GM23338 (cell line): Measurements from ENCODE around the gene CTU2. TPM values are rescaled to one million over a fixed set of nuclear protein-coding genes. Genes with fewer than 3 reads are reported as not detected.

Experiments used
- ATAC-seq: fragments of 200-7000 bp; cut with Tn5 transposase; 3 replicates; pipeline ENCODE4 v1.9.1; 2020
- DNase-seq: peaks from one replicate; pipeline ENCODE4 v3.0.0-alpha.2; 2015; ENCODE audit warnings: low spot score
- H2AFZ ChIP-seq: fragments of 200-600 bp; sonication (generic); 2 replicates; pipeline ENCODE4 v1.8.0; 2016; ENCODE audit warnings: antibody characterized with exemption, mild to moderate bottlenecking, moderate library complexity
- H3F3A ChIP-seq: fragments of 200-600 bp; sonication (generic); replicated peaks from 2 replicates; pipeline ENCODE4 v1.8.0; 2017; ENCODE audit warnings: antibody characterized with exemption, mixed run types, low read depth
- H3K27ac ChIP-seq: fragments of 200-600 bp; sonication (generic); 2 replicates; pipeline ENCODE4 v1.6.1; 2016; ENCODE audit warnings: low read depth
- H3K27me3 ChIP-seq: fragments of 200-600 bp; sonication (generic); 2 replicates; pipeline ENCODE4 v1.8.0; 2016; ENCODE audit warnings: mild to moderate bottlenecking, mixed run types, moderate library complexity; ENCODE audit not compliant: insufficient read depth
- H3K36me3 ChIP-seq: fragments of 200-600 bp; sonication (generic); 2 replicates; pipeline ENCODE4 v1.8.0; 2016; ENCODE audit warnings: mild to moderate bottlenecking; ENCODE audit not compliant: insufficient read depth
- H3K4me1 ChIP-seq: fragments of 200-600 bp; sonication (generic); 2 replicates; pipeline ENCODE4 v1.8.0; 2016; ENCODE audit warnings: mild to moderate bottlenecking, moderate library complexity; ENCODE audit not compliant: insufficient read depth
- H3K4me2 ChIP-seq: fragments of 200-600 bp; sonication (generic); 2 replicates; pipeline ENCODE4 v1.7.1; 2017; ENCODE audit warnings: mixed run types
- H3K4me3 ChIP-seq: fragments of 200-600 bp; sonication (generic); 2 replicates; pipeline ENCODE4 v1.6.1; 2016; ENCODE audit warnings: mixed run types
- H3K79me2 ChIP-seq: fragments of 200-600 bp; sonication (generic); replicated peaks from 2 replicates; pipeline ENCODE4 v1.8.0; 2017; ENCODE audit warnings: mild to moderate bottlenecking; ENCODE audit not compliant: insufficient read depth
- H3K9me2 ChIP-seq: fragments of 200-600 bp; sonication (generic); 2 replicates; pipeline ENCODE4 v1.8.0; 2017; ENCODE audit not compliant: insufficient read depth
- H4K20me1 ChIP-seq: fragments of 200-600 bp; sonication (generic); replicated peaks from 2 replicates; pipeline ENCODE4 v1.8.0; 2017; ENCODE audit warnings: mild to moderate bottlenecking; ENCODE audit not compliant: insufficient read depth
- H3K27ac Mint-ChIP-seq: 2 replicates; pipeline ENCODE4 v1.8.0; 2020; ENCODE audit warnings: inconsistent platforms, mild to moderate bottlenecking, moderate library complexity, mixed read lengths
- H3K27me3 Mint-ChIP-seq: 3 replicates; pipeline ENCODE4 v1.8.0; 2022; ENCODE audit warnings: low read depth, mild to moderate bottlenecking, moderate library complexity, mixed read lengths, inconsistent platforms; ENCODE audit not compliant: insufficient read depth, poor library complexity
- H3K36me3 Mint-ChIP-seq: 3 replicates; pipeline ENCODE4 v1.8.0; 2021; ENCODE audit warnings: low read depth, mild to moderate bottlenecking, inconsistent platforms, moderate library complexity, mixed read lengths
- H3K4me1 Mint-ChIP-seq: 3 replicates; pipeline ENCODE4 v1.8.0; 2020; ENCODE audit warnings: mild to moderate bottlenecking, inconsistent platforms, mixed read lengths
- H3K4me3 Mint-ChIP-seq: 3 replicates; pipeline ENCODE4 v1.8.0; 2021; ENCODE audit warnings: moderate library complexity, mild to moderate bottlenecking, inconsistent platforms, mixed read lengths
- H3K9me3 Mint-ChIP-seq: 3 replicates; pipeline ENCODE4 v1.8.0; 2020; ENCODE audit warnings: moderate library complexity, mild to moderate bottlenecking, inconsistent platforms, mixed read lengths
- CTCF ChIP-seq, 2 experiments: fragments of 200-600 bp in 1 of 2; sonication (generic) in 1 of 2; conservative IDR thresholded peaks; 2 replicates each; pipeline versions ENCODE4 v1.5.1 to v1.6.1; 2016 to 2017; ENCODE audit warnings: antibody characterized with exemption in 2 of 2, low read depth in 2 of 2, mild to moderate bottlenecking in 2 of 2, moderate library complexity in 1 of 2
- EZH2 ChIP-seq: fragments of 200-600 bp; sonication (generic); IDR thresholded peaks from one replicate; pipeline ENCODE4 v1.8.0; 2017; ENCODE audit warnings: antibody characterized with exemption, mild to moderate bottlenecking, low read depth; ENCODE audit not compliant: unreplicated experiment
- EZH2phosphoT487 ChIP-seq: fragments of 200-600 bp; sonication (generic); IDR thresholded peaks from one replicate; pipeline ENCODE4 v1.8.1; 2018; ENCODE audit warnings: antibody characterized with exemption; ENCODE audit not compliant: unreplicated experiment
- JUNB ChIP-seq: IDR thresholded peaks from one replicate; pipeline ENCODE4 v1.6.1; 2016; ENCODE audit warnings: antibody characterized with exemption; ENCODE audit not compliant: unreplicated experiment
- NANOG ChIP-seq: IDR thresholded peaks from 2 replicates; pipeline ENCODE4 v1.6.1; 2016; ENCODE audit warnings: antibody characterized with exemption, borderline replicate concordance
- POLR2AphosphoS5 ChIP-seq: IDR thresholded peaks from 2 replicates; pipeline ENCODE4 v1.6.1; 2016; ENCODE audit warnings: antibody characterized with exemption, low read depth
- STAT1 ChIP-seq: IDR thresholded peaks from one replicate; pipeline ENCODE4 v1.6.1; 2016; ENCODE audit warnings: antibody characterized with exemption; ENCODE audit not compliant: unreplicated experiment
- ZNF114 ChIP-seq: fragments of 250-450 bp; sonication (Bioruptor Pico); IDR thresholded peaks from 2 replicates; pipeline ENCODE4 v1.5.0; 2020; ENCODE audit warnings: mild to moderate bottlenecking, moderate library complexity
- ZNF331 ChIP-seq: fragments of 250-450 bp; sonication (Bioruptor Pico); IDR thresholded peaks from 2 replicates; pipeline ENCODE4 v1.5.0; 2020; ENCODE audit warnings: low read depth, mild to moderate bottlenecking, moderate library complexity
- polyA plus RNA-seq: library from polyadenylated mRNA; unstranded; fragments of >200 nt; fragmentation: Nextera tagmentation; extraction: Ambion mirVana; gene quantifications from 2 replicates; pipeline ENCODE4 v1.2.1, GENCODE V29; 2016
- total RNA-seq: library from RNA; depleted of rRNA; stranded (reverse); fragments of >200 nt; shearing (Covaris generic); gene quantifications from 2 replicates; pipeline ENCODE4 v1.2.3, GENCODE V29; 2014
- TF ChIP-seq, protein P1 (sequence below): IDR thresholded peaks from 2 replicates; pipeline ENCODE4 v1.6.1; 2016; ENCODE audit warnings: antibody characterized with exemption
- TF ChIP-seq, protein P2 (sequence below): IDR thresholded peaks from one replicate; pipeline ENCODE4 v1.6.1; 2018; ENCODE audit warnings: antibody characterized with exemption; ENCODE audit not compliant: unreplicated experiment

The CTU2 gene
- total and polyA plus RNA-seq, 2 experiments from 2014 or later, result 22.3 to 25.7 TPM

DNA sequence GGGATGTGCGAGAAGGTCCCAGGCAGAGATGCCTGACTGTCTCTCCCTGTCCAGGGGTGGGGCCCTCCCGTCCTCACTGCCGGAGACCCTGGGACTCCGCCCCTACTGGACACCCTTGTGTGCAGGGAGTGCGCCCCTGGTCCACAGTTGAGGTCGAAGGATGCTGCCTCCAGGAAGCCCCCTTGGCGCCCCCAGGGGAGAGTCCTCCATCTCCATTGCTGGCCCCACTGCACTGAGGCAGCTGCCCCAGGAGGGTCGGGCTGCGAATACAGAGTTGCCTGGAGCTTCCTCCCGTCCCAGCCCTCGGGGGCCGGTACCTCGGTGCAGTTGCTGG lies 26.6 kb downstream of the CTU2 start:
- H4K20me1 ChIP-seq, result no peaks in the 10 kb centered on the region
- no peak for ATAC-seq

DNA sequence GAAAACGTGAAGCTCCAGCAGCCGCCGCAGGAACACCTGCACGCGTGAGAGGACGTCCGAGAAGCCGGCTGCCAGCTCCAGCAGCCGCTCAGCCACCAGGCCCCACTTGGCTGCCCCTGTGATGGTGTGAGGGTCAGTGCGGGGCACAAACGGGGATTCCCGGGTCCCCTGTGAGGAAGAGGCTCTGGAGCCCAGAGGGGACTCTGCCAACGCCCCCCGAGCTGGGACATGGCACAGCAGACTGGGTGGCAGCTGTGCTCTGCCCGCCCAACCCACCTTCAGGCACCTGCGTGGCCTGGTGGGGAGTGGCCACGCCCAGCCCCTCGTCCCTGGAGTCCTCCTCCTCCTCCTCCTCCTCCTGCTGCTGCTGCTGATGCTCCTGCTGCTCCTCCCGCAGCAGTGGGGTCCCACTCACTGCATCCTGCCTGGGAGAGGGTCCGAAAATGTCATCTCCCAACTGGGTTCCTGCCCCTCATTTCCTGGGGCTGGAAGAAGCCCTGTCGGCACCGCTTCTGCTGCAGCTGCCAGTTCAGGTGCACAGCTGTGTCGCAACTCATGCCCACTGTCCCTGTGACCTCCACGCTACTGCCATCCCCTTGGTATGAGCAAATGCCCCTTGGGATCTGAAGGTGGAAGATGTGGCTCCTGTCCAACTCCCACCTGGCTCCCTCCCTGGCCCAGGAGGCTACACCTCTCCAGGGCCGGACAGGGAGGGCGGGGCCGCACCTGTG lies 27.5 kb downstream of the CTU2 start:
- Mint-ChIP-seq H3K9me3 (no peaks in the 10 kb centered on the region), H3K27ac (no peak overlapping the region), H3K27me3 (peaks cover 12% of the 10 kb centered on the region), H3K4me3 (no peak overlapping the region), H3K4me1 (no peaks in the 10 kb centered on the region), H3K36me3 (peaks cover 9% of the 10 kb centered on the region; the same call in 1 of the 3 replicates)
- Histone ChIP-seq H3K36me3 (no peaks in the 10 kb centered on the region), H3K27me3 (no peaks in the 10 kb centered on the region), H3K4me3 (no peak overlapping the region), H3K27ac (no peak overlapping the region), H3F3A (no peaks in the 10 kb centered on the region), H3K79me2 (no peaks in the 10 kb centered on the region), H4K20me1 (no peaks in the 10 kb centered on the region), H3K9me2 (no peaks in the 10 kb centered on the region), H3K4me2 (no peak overlapping the region), H2AFZ (no peak overlapping the region), H3K4me1 (no peaks in the 10 kb centered on the region)
- DNase-seq (no peak), ATAC-seq (no peak)
- TF ChIP-seq JUNB (no peak), STAT1 (no peak), ZNF331 (CRISPR knock-in tag) (no peak), POLR2AphosphoS5 (no peak), ZNF114 (no peak), NANOG (no peak)
- TF ChIP-seq, protein P1, sequence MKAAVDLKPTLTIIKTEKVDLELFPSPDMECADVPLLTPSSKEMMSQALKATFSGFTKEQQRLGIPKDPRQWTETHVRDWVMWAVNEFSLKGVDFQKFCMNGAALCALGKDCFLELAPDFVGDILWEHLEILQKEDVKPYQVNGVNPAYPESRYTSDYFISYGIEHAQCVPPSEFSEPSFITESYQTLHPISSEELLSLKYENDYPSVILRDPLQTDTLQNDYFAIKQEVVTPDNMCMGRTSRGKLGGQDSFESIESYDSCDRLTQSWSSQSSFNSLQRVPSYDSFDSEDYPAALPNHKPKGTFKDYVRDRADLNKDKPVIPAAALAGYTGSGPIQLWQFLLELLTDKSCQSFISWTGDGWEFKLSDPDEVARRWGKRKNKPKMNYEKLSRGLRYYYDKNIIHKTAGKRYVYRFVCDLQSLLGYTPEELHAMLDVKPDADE, result no peak
- TF ChIP-seq, protein P2, sequence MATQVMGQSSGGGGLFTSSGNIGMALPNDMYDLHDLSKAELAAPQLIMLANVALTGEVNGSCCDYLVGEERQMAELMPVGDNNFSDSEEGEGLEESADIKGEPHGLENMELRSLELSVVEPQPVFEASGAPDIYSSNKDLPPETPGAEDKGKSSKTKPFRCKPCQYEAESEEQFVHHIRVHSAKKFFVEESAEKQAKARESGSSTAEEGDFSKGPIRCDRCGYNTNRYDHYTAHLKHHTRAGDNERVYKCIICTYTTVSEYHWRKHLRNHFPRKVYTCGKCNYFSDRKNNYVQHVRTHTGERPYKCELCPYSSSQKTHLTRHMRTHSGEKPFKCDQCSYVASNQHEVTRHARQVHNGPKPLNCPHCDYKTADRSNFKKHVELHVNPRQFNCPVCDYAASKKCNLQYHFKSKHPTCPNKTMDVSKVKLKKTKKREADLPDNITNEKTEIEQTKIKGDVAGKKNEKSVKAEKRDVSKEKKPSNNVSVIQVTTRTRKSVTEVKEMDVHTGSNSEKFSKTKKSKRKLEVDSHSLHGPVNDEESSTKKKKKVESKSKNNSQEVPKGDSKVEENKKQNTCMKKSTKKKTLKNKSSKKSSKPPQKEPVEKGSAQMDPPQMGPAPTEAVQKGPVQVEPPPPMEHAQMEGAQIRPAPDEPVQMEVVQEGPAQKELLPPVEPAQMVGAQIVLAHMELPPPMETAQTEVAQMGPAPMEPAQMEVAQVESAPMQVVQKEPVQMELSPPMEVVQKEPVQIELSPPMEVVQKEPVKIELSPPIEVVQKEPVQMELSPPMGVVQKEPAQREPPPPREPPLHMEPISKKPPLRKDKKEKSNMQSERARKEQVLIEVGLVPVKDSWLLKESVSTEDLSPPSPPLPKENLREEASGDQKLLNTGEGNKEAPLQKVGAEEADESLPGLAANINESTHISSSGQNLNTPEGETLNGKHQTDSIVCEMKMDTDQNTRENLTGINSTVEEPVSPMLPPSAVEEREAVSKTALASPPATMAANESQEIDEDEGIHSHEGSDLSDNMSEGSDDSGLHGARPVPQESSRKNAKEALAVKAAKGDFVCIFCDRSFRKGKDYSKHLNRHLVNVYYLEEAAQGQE, result no peak

More for the DNA sequence above, 26.6 kb downstream of the CTU2 start:
- TF ChIP-seq EZH2phosphoT487 (no peak), NANOG (no peak), CTCF (conservative IDR thresholded peaks at IDR 0.05; ENCODE audit: low read depth in 2 of 2) (no peak), EZH2 (no peak), POLR2AphosphoS5 (no peak), STAT1 (no peak), ZNF331 (CRISPR knock-in tag) (no peak), ZNF114 (no peak), JUNB (no peak)
- TF ChIP-seq, protein P1, result no peak
- Mint-ChIP-seq H3K27me3 (peaks cover 12% of the 10 kb centered on the region), H3K27ac (no peak overlapping the region), H3K4me3 (no peak overlapping the region), H3K4me1 (no peaks in the 10 kb centered on the region), H3K9me3 (no peaks in the 10 kb centered on the region), H3K36me3 (peaks cover 9% of the 10 kb centered on the region; the same call in 1 of the 3 replicates)
- Histone ChIP-seq H3K4me2 (no peak overlapping the region), H3K4me1 (no peaks in the 10 kb centered on the region), H3K4me3 (no peak overlapping the region), H2AFZ (no peak overlapping the region), H3F3A (no peaks in the 10 kb centered on the region), H3K27ac (no peak overlapping the region), H3K36me3 (no peaks in the 10 kb centered on the region), H3K27me3 (no peaks in the 10 kb centered on the region), H3K9me2 (no peaks in the 10 kb centered on the region), H3K79me2 (no peaks in the 10 kb centered on the region)
- DNase-seq, result no peak
